SH-SY5Y (cell line): ENCODE measurements around the gene TWIST1.

Source experiments
- GATA2 ChIP-seq: IDR thresholded peaks from 2 replicates; pipeline ENCODE4 v1.6.1; 2011; ENCODE audit warnings: mild to moderate bottlenecking, low read depth, low read length
- GATA3 ChIP-seq: IDR thresholded peaks from 2 replicates; pipeline ENCODE4 v1.6.1; 2011; ENCODE audit warnings: low read depth, mild to moderate bottlenecking, low read length, moderate library complexity

GRCh38 chr7:19097165-19098055, 20.0 kb downstream of the TWIST1 start:
- TF ChIP-seq GATA2, result 0 out of 2 replicates have a peak, but pooled peaks have one; percentile 28
- TF ChIP-seq GATA3, result peak; percentile 80
